Mucosa of descending colon (tissue), 3 donors: ENCODE data around the gene TNIK. TPM values are rescaled to one million over a fixed set of nuclear protein-coding genes. Genes with fewer than 3 reads are reported as not detected.

Experiments
- ATAC-seq: fragments of 200-7000 bp; cut with Tn5 transposase; one replicate; pipeline ENCODE4 v1.9.1; 2020; ENCODE audit warnings: mild to moderate bottlenecking, moderate library complexity
- DNase-seq, 3 donors: peaks; one replicate each; pipeline ENCODE4 v3.0.0-alpha.2; 2020
- H3K36me3 ChIP-seq: fragments of 200-600 bp; one replicate; pipeline ENCODE4 v1.8.0; 2021; ENCODE audit warnings: low read depth, mild to moderate bottlenecking
- H3K4me1 ChIP-seq: fragments of 200-600 bp; one replicate; pipeline ENCODE4 v1.8.0; 2021; ENCODE audit warnings: low read depth, mild to moderate bottlenecking
- H3K4me3 ChIP-seq: fragments of 200-600 bp; one replicate; pipeline ENCODE4 v1.8.0; 2021; ENCODE audit warnings: mild to moderate bottlenecking
- H3K9me3 ChIP-seq: fragments of 200-600 bp; one replicate; pipeline ENCODE4 v1.8.0; 2021; ENCODE audit warnings: mild to moderate bottlenecking
- CTCF ChIP-seq: fragments of 200-600 bp; IDR thresholded peaks from one replicate; pipeline ENCODE4 v1.8.0; 2022; ENCODE audit warnings: antibody characterized with exemption, mild to moderate bottlenecking
- intact Hi-C, 2 donors: fragments of 100-400 bp; cut with DNase I in 1 of 2; cut with micrococcal nuclease in 1 of 2; formaldehyde crosslinking; loops; one replicate each; pipeline versions ENCODE4 v1.11.0 to v1.11.1; 2022; cut with DNase I, micrococcal nuclease
- total RNA-seq, 3 donors: library from RNA; stranded (reverse); fragmentation: NEBNext Ultra II Directional in 2 of 3; extraction: Animal tissue kit (Norgen Biotek cat#: 25700) in 2 of 3; gene quantifications; one replicate each; pipeline versions ENCODE4 v1.2.1 to v1.2.4, GENCODE V29; 2021 to 2023
- donor health status: DM: no; HTN: no; CAD: no; lungs with moderate emphysema.
- donor health status: DM: no; HTN: no; CAD: no.
- donor health status: DM: no; HTN: yes; CAD: no.

The TNIK gene
- total RNA-seq, 3 donors from 2014 or later: 27.2 to 33.0 (median 28.0) TPM

GRCh38 chr3:171026597-171027293, 433.5 kb downstream of the TNIK start, which contains the start of gene SLC2A2:
TSS of gene SLC2A2 (minus strand) at chr3:171026720. CDS start at chr3:171026670, 50 bp downstream.
- H3K4me3 ChIP-seq: no peak within 1 kb of the TSS
- DNase-seq (no peak), ATAC-seq (peak; percentile 27)
- no peak for TF ChIP-seq CTCF
- no peaks in the 10 kb centered on the region for H3K36me3 ChIP-seq
- intact Hi-C loops: no loop called here
- H3K4me1 ChIP-seq: no peaks in the 10 kb centered on the region
- no peaks in the 10 kb centered on the region for H3K9me3 ChIP-seq

GRCh38 chr3:171023566-171023965, 436.6 kb downstream of the TNIK start:
- no peak for TF ChIP-seq CTCF
- Histone ChIP-seq H3K4me1 (no peaks in the 10 kb centered on the region), H3K36me3 (no peaks in the 10 kb centered on the region), H3K4me3 (no peak overlapping the region), H3K9me3 (no peaks in the 10 kb centered on the region)
- intact Hi-C loops: no loop called here
- DNase-seq: no peak
- no peak for ATAC-seq

GRCh38 chr3:171021377-171021776, 438.8 kb downstream of the TNIK start:
- intact Hi-C loops: no loop called here
- H3K4me1 ChIP-seq: no peaks in the 10 kb centered on the region
- H3K4me3 ChIP-seq: no peak overlapping the region
- no peaks in the 10 kb centered on the region for H3K9me3 ChIP-seq
- H3K36me3 ChIP-seq: no peaks in the 10 kb centered on the region
- no peak for DNase-seq
- no peak for ATAC-seq
- no peak for TF ChIP-seq CTCF

GRCh38 chr3:171018156-171018935, 441.9 kb downstream of the TNIK start:
- H3K4me3 ChIP-seq: no peak overlapping the region

More at GRCh38 chr3:171018156-171018935, 441.9 kb downstream of the TNIK start:
- no peak for TF ChIP-seq CTCF
- ATAC-seq (no peak), DNase-seq (no peak)
- H3K36me3 ChIP-seq: no peaks in the 10 kb centered on the region
- no peaks in the 10 kb centered on the region for H3K9me3 ChIP-seq
- intact Hi-C loops: no loop called here
- no peaks in the 10 kb centered on the region for H3K4me1 ChIP-seq
